WTC11 (cell line): ENCODE data around the gene RGS12.

Experiments used
- ATF6 ChIP-seq: sonication (generic); formaldehyde crosslinking; IDR thresholded peaks from 2 replicates; pipeline ENCODE4 v1.8.1; 2023; ENCODE audit warnings: mild to moderate bottlenecking, missing genetic modification reagents
- CBFB ChIP-seq: sonication (generic); formaldehyde crosslinking; IDR thresholded peaks from 2 replicates; pipeline ENCODE4 v1.8.1; 2022; ENCODE audit warnings: mild to moderate bottlenecking, low read depth, missing genetic modification reagents
- E2F1 ChIP-seq: sonication (generic); formaldehyde crosslinking; IDR thresholded peaks from 2 replicates; pipeline ENCODE4 v1.8.0; 2022; ENCODE audit warnings: mild to moderate bottlenecking, missing genetic modification reagents
- MLX ChIP-seq: sonication (generic); formaldehyde crosslinking; IDR thresholded peaks from 2 replicates; pipeline ENCODE4 v1.8.1; 2023; ENCODE audit warnings: mild to moderate bottlenecking, missing genetic modification reagents, moderate library complexity
- TP53 ChIP-seq: sonication (generic); formaldehyde crosslinking; IDR thresholded peaks from 2 replicates; pipeline ENCODE4 v1.8.1; 2023; ENCODE audit warnings: mild to moderate bottlenecking, missing genetic modification reagents
- TF ChIP-seq, protein P1 (sequence below): fragments of 200-600 bp; IDR thresholded peaks from 2 replicates; pipeline ENCODE4 v1.8.0; 2022; ENCODE audit warnings: antibody characterized with exemption

DNA sequence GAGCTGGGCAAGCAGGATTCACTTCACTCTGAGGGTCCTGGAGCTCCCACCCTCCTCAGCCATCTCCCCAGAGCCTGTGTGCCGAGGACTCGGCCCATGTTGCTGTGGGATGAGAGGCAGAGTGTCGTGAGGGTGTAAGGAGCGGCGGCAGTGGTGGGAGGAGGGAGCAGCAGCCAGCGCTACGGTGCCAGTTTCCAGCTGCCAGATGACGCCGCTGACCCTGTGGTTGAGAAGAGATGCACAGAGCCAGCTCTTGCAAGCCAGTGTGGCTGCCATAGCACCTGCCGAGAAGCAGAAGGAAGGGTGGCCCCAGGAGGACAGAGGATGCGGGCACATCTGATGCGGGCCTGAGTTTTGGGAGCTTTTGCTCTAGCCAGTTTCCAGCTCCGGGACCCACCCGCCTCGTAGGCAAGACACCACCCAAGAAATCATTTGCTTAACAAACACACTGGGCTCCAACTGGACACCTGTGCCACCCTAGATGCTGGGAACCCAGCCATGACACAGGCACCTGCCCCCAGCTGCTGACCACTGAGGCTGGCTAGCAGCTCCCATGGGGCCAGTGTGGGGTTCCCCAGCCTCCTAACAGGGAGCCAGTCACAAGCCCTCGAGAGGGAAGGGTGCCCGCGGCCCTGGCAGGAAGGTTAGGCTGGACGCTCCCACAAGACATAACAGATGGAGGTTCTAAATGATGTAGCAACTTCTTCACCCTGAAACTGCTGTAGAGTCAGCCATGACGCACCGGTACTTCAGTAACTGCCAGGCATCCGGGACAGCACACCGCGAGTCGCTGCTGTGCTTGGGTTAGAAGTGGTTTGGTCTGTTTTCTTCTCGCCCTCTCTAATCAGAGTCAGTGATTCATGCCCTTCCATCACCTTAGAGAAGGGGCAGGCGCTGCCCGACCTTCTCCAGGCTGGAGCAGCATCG lies 35.0 kb upstream of the RGS12 start:
- no peak for TF ChIP-seq MLX
- TF ChIP-seq, protein P1, sequence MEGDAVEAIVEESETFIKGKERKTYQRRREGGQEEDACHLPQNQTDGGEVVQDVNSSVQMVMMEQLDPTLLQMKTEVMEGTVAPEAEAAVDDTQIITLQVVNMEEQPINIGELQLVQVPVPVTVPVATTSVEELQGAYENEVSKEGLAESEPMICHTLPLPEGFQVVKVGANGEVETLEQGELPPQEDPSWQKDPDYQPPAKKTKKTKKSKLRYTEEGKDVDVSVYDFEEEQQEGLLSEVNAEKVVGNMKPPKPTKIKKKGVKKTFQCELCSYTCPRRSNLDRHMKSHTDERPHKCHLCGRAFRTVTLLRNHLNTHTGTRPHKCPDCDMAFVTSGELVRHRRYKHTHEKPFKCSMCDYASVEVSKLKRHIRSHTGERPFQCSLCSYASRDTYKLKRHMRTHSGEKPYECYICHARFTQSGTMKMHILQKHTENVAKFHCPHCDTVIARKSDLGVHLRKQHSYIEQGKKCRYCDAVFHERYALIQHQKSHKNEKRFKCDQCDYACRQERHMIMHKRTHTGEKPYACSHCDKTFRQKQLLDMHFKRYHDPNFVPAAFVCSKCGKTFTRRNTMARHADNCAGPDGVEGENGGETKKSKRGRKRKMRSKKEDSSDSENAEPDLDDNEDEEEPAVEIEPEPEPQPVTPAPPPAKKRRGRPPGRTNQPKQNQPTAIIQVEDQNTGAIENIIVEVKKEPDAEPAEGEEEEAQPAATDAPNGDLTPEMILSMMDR: no peak
- no peak for TF ChIP-seq E2F1 (CRISPR knock-in tag)
- TF ChIP-seq CBFB (CRISPR knock-in tag): no peak
- TF ChIP-seq TP53 (CRISPR knock-in tag): no peak
- TF ChIP-seq ATF6: no peak
